GM12873 (cell line): ENCODE data around the gene SH3BP5L.

ENCODE experiments used
- TF ChIP-seq, protein P1 (sequence below): IDR thresholded peaks from 2 replicates; pipeline ENCODE4 v1.5.1; 2012; ENCODE audit warnings: low read depth, mild to moderate bottlenecking, moderate library complexity, low read length, control low read depth; ENCODE audit not compliant: insufficient read depth; ENCODE audit errors: missing control alignments

The SH3BP5L gene

DNA sequence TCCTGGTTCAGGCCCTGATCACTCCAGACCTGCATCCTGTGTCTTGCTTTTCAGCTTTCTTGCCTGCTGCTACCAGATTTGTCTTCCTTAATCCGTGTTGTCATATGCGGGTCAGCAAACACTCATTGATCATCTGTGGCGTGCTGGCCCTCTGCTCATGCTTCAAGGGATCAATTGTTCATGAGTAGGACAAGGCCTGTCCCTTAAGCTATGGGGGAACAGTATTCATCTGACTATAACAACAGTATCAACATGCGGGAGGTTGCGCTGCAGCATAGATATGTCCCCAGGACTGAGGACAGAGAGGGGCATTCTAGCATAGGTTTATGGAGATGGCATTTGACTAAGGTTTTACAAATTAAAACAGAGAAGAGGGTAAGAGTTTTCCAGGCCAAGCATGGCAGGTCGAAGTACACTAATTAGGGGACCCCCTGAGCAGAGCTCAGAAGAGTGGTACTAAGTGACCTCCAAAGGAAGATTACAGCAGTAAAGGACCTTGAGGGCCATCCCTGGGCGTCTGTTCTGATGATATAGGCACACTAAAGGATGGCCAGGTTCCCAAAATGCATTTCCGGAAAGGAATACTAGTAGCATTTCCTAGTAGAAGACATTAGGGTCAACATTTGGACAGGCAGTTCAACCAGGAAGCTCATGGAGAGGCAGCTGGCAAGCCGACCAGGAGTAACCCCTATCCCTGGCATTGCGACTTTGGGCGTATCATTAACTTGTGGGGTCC, 11.5 kb upstream of the SH3BP5L start:
- TF ChIP-seq, protein P1, sequence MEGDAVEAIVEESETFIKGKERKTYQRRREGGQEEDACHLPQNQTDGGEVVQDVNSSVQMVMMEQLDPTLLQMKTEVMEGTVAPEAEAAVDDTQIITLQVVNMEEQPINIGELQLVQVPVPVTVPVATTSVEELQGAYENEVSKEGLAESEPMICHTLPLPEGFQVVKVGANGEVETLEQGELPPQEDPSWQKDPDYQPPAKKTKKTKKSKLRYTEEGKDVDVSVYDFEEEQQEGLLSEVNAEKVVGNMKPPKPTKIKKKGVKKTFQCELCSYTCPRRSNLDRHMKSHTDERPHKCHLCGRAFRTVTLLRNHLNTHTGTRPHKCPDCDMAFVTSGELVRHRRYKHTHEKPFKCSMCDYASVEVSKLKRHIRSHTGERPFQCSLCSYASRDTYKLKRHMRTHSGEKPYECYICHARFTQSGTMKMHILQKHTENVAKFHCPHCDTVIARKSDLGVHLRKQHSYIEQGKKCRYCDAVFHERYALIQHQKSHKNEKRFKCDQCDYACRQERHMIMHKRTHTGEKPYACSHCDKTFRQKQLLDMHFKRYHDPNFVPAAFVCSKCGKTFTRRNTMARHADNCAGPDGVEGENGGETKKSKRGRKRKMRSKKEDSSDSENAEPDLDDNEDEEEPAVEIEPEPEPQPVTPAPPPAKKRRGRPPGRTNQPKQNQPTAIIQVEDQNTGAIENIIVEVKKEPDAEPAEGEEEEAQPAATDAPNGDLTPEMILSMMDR = no peak

DNA sequence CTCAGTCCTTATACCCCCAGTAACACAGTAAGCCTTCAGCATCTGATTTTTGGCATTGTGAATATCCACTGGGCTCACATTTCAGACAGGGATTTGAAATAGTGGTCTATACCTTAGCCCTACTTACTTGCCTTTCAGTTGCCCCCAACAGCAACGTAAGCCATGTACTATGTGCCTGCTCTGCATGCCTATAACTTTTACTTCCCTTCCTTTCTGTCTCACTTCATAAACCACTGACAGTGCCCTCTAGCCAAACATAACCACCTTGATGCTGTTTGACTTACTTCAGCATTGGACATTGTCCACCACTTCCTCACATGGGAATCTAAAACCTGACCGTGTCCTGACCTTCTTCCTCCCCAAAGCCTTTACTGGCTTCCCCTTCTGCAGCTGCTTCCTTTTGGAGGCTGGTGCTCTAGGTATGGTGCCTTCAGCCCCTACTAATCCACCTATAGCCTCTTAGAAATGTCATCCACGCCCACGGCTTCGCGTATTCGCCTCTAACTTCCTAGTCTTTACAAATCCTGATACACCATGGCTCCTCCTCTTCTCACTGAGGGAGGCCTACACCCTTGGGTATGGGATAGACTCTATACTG, 8.7 kb upstream of the SH3BP5L start:
- TF ChIP-seq, protein P1 = no peak

DNA sequence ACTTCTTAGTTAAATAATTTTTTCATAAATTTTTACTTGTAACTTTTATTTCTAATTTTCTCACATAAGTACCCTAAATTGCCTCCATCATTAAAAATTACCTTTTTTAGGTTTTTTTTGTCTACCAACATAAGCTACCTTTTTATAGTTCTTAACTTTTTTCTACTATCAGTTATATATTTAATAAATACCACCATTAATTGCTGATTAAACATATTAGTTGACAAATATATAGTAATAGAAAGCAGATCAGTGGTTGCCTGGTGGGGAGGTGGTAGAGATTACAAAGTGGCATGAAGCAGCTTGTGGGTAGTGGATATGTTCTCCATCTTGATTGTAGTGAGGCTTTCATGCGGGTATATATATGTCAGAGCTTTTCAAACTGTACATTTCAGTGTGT, 6.1 kb upstream of the SH3BP5L start:
- TF ChIP-seq, protein P1 = no peak

DNA sequence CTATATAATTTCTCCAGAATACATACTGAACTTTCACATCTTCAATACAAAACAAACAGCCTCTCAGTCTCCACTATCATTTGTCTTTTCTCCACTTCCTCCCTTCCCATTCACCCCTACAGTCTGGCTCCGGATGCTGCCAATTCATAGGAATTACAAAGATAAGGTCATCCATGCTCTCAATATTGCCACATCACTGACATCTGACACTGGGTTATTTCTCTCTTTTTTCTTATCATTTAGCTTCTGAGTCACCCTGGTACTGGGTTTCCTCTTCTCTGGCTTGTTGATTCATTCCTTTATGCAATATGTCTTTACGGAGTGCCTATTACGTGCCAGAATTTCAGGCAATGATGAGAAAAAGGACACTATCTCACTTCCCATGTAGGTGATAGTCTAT, 3.1 kb upstream of the SH3BP5L start:
- TF ChIP-seq, protein P1 = no peak

DNA sequence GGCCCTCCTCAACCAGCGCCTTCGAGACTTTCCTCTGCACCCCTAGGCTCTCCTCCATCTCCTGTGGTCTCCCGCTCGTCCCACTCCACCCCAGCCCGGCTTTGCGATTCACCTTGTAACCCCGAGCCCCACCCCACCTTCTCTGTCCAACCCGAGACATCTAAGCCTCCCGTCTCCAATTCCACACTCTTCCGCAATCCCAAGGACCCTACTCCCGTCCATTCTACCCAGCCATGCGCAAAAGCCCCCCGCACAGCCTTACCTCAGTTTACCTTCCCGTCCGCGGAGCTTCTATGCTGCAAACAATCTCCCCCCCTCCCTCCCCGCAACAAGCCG, 174 bp downstream of the SH3BP5L start:
- TF ChIP-seq, protein P1 = no peak

DNA sequence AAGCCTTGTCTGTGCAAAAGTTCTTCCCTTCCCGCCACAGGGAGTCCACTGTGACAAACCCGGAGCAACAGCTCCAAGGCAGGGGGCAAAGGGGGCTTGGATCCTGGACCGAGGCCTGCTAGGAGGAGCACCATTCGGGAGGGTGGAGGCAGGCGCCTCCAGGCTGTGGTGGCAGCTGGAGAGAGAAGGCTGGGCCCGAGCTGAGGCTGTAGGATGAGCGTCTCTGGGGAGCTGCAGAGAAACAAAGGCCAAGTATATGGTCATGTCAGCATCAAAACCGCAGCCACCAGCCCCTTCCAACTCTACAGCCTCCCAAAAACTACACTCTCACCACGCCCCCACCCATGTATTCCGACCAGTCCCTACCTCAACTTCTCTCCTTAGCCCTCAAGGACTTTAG, 579 bp downstream of the SH3BP5L start:
- TF ChIP-seq, protein P1 = no peak

DNA sequence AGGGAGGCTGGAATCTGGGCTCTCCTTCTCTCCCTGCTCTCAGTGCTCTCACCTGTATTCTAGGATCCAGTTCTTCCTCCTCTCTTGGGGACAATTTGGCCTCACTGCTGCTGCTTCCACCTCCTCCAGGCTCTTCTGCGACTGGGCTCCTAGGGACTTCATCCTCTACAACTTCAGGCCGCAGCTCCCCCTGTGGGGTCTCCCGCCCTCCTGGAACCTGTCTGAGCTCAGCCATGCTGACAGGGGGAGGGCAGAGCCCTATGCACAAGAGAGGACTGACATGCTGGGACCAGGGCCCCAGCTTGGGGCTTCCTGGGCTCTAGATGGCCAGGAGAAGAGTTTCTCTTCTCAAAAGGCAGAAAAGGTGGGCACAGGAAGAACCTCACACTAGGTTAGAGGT, 1.0 kb downstream of the SH3BP5L start:
- TF ChIP-seq, protein P1 = no peak
